Suprapubic skin (tissue), 4 donors: ENCODE measurements around the gene IQCN. TPM values are rescaled to one million over a fixed set of nuclear protein-coding genes. Genes with fewer than 3 reads are reported as not detected.

Experiments
- DNase-seq, 2 donors: peaks; one replicate each; pipeline ENCODE4 v3.0.0-alpha.2; 2019; ENCODE audit warnings: low spot score in 2 of 2
- H3K27ac ChIP-seq: fragments of 200-600 bp; sonication (generic); one replicate; pipeline ENCODE4 v1.5.1; 2019
- H3K27me3 ChIP-seq: fragments of 200-600 bp; sonication (generic); one replicate; pipeline ENCODE4 v1.5.1; 2019
- H3K36me3 ChIP-seq: fragments of 200-600 bp; sonication (generic); one replicate; pipeline ENCODE4 v1.5.1; 2019
- H3K4me1 ChIP-seq: fragments of 200-600 bp; sonication (generic); one replicate; pipeline ENCODE4 v1.5.1; 2019
- H3K4me3 ChIP-seq: fragments of 200-600 bp; sonication (generic); one replicate; pipeline ENCODE4 v1.5.1; 2019; ENCODE audit warnings: mild to moderate bottlenecking
- H3K9me3 ChIP-seq: fragments of 200-600 bp; sonication (generic); one replicate; pipeline ENCODE4 v1.5.1; 2019
- EP300 ChIP-seq: sonication (generic); formaldehyde crosslinking; IDR thresholded peaks from one replicate; pipeline ENCODE4 v1.6.1; 2017; ENCODE audit warnings: antibody characterized with exemption
- POLR2A ChIP-seq, 2 donors: fragments of 450-650 bp; IDR thresholded peaks; one replicate each; pipeline ENCODE4 v1.6.1; 2017; ENCODE audit warnings: antibody characterized with exemption in 2 of 2, mild to moderate bottlenecking in 2 of 2, moderate library complexity in 2 of 2
- POLR2AphosphoS5 ChIP-seq, 3 donors: sonication (generic); formaldehyde crosslinking; IDR thresholded peaks; one replicate each; pipeline ENCODE4 v1.6.1; 2017; ENCODE audit warnings: antibody characterized with exemption in 3 of 3
- WGBS: methylation state at CpG from one replicate; pipeline ENCODE4 v1.1.5; 2018; 5-methylcytosine and 5-hydroxymethylcytosine counted together
- total RNA-seq, 4 donors: library from RNA; depleted of rRNA; stranded (reverse); fragments of >200 nt; gene quantifications; one replicate each; pipeline ENCODE4 v1.1.0, GENCODE V29; 2016
- TF ChIP-seq, protein P1 (sequence below), 2 donors: fragments of 200-600 bp in 1 of 2; fragments of 450-650 bp in 1 of 2; sonication (generic) in 1 of 2; IDR thresholded peaks; one replicate each; pipeline ENCODE4 v1.5.1; 2016 to 2019; ENCODE audit warnings: antibody characterized with exemption in 2 of 2, mild to moderate bottlenecking in 1 of 2, moderate library complexity in 1 of 2

Gene IQCN
- total RNA-seq, 4 donors from 2014 or later: 8.1 to 27.6 (median 13.6) TPM

GRCh38 chr19:18262144-18262543 lies 12.1 kb downstream of the IQCN start:
- no peaks in the 10 kb centered on the region for H3K27me3 ChIP-seq
- H3K36me3 ChIP-seq: peaks cover 47% of the 10 kb centered on the region
- no peak overlapping the region for H3K4me3 ChIP-seq
- no peak for DNase-seq
- no peak overlapping the region for H3K27ac ChIP-seq
- H3K9me3 ChIP-seq: no peaks in the 10 kb centered on the region
- TF ChIP-seq POLR2AphosphoS5 (IDR thresholded peaks at IDR 0.05) (no peak), POLR2A (IDR thresholded peaks at IDR 0.05) (no peak), EP300 (no peak)
- TF ChIP-seq, protein P1, sequence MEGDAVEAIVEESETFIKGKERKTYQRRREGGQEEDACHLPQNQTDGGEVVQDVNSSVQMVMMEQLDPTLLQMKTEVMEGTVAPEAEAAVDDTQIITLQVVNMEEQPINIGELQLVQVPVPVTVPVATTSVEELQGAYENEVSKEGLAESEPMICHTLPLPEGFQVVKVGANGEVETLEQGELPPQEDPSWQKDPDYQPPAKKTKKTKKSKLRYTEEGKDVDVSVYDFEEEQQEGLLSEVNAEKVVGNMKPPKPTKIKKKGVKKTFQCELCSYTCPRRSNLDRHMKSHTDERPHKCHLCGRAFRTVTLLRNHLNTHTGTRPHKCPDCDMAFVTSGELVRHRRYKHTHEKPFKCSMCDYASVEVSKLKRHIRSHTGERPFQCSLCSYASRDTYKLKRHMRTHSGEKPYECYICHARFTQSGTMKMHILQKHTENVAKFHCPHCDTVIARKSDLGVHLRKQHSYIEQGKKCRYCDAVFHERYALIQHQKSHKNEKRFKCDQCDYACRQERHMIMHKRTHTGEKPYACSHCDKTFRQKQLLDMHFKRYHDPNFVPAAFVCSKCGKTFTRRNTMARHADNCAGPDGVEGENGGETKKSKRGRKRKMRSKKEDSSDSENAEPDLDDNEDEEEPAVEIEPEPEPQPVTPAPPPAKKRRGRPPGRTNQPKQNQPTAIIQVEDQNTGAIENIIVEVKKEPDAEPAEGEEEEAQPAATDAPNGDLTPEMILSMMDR (IDR thresholded peaks at IDR 0.05): no peak
- peaks cover 3% of the 10 kb centered on the region for H3K4me1 ChIP-seq

GRCh38 chr19:18261474-18261873 lies 12.8 kb downstream of the IQCN start:
- WGBS: no CpG with 5 or more reads among the region's 2 CpGs
- H3K4me3 ChIP-seq: no peak overlapping the region
- TF ChIP-seq POLR2AphosphoS5 (IDR thresholded peaks at IDR 0.05): no peak
- TF ChIP-seq, protein P1 (IDR thresholded peaks at IDR 0.05): no peak

GRCh38 chr19:18259893-18260292 lies 14.4 kb downstream of the IQCN start:
- 90% methylated on average over 2 of the region's 4 CpGs for WGBS
- H3K27ac ChIP-seq: no peak overlapping the region
- DNase-seq: no peak
- TF ChIP-seq POLR2AphosphoS5 (IDR thresholded peaks at IDR 0.05) (no peak), EP300 (no peak), POLR2A (IDR thresholded peaks at IDR 0.05) (no peak)
- TF ChIP-seq, protein P1 (IDR thresholded peaks at IDR 0.05): no peak
- H3K27me3 ChIP-seq: no peaks in the 10 kb centered on the region
- H3K9me3 ChIP-seq: no peaks in the 10 kb centered on the region
- peaks cover 28% of the 10 kb centered on the region for H3K36me3 ChIP-seq
- H3K4me3 ChIP-seq: no peak overlapping the region
- H3K4me1 ChIP-seq: peaks cover 10% of the 10 kb centered on the region

More at GRCh38 chr19:18261474-18261873, 12.8 kb downstream of the IQCN start:
- Histone ChIP-seq H3K27ac (no peak overlapping the region), H3K9me3 (no peaks in the 10 kb centered on the region), H3K4me1 (peaks cover 3% of the 10 kb centered on the region), H3K36me3 (peaks cover 43% of the 10 kb centered on the region), H3K27me3 (no peaks in the 10 kb centered on the region)
- no peak for DNase-seq

DNA sequence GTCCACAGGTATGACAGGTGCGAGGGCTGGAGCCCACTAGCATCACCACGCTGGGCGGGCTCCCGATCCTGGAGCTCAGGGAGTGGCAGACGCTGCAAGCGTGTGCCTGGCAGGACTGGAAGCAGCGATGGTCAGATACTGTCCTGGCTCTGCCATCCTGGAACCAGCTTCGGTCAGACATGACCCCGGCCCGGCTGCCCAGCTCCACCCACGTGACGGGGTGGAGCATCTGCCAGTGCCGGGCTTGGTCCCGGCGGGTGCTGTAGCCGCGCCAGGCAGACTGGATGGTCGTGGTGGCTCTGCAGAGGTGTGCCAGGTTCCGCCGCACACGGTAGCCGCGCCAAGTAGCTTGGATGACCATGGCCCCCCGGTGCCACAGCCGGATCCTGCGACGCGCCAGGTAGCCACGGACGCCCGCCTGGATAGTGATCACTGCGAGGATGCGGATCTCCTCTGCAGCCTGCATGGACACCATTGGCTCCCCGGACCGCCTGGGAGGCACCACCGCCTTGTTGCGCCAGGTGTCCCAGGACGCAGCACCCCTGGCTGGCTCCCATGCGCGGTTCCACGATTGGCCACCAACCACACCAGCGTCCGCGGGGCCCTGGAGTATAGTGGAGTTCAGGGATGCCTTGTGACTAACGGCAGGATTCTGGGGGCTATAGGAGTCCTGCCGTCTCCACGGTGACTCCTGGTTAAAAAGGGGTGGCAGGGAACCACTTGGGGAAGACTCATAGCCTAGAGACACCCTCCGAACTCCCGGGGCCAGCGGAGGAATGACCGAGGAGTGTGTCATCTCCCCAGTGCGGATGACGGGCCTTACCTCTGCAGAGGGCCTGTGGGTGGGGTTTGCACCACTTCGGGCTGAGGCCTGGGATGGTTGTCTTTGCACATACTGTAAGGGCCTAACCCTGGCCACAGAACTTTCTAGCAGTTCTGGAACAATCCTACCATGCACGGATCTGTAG lies 16.5 kb downstream of the IQCN start:
- Histone ChIP-seq H3K36me3 (peaks cover 12% of the 10 kb centered on the region), H3K27ac (no peak overlapping the region), H3K9me3 (no peaks in the 10 kb centered on the region), H3K4me1 (peaks cover 21% of the 10 kb centered on the region), H3K27me3 (no peaks in the 10 kb centered on the region), H3K4me3 (no peak overlapping the region)
- 92% methylated on average over 23 of the region's 55 CpGs for WGBS
- TF ChIP-seq POLR2A (IDR thresholded peaks at IDR 0.05) (no peak), EP300 (no peak), POLR2AphosphoS5 (IDR thresholded peaks at IDR 0.05) (no peak)
- TF ChIP-seq, protein P1 (IDR thresholded peaks at IDR 0.05): no peak
- no peak for DNase-seq
